GM10266 (cell line): ENCODE results near the gene DRC7.

Experiments
- DNase-seq: peaks from one replicate; pipeline ENCODE4 v3.0.0; 2012; ENCODE audit errors: extremely low spot score
- CTCF ChIP-seq: IDR thresholded peaks from 2 replicates; pipeline ENCODE4 v1.5.1; 2012; ENCODE audit warnings: mild to moderate bottlenecking, low read depth; ENCODE audit not compliant: control insufficient read depth, insufficient read depth; ENCODE audit errors: missing control alignments

Gene DRC7

GRCh38 chr16:57656342-57656955 lies 38.2 kb upstream of the DRC7 start:
- TF ChIP-seq CTCF: no peak

GRCh38 chr16:57657228-57657627 lies 37.4 kb upstream of the DRC7 start:
- DNase-seq: no peak
- TF ChIP-seq CTCF: no peak

More at GRCh38 chr16:57656342-57656955, 38.2 kb upstream of the DRC7 start:
- DNase-seq: no peak

- DNase-seq: no peak
- no peak for TF ChIP-seq CTCF
Observed at GRCh38 chr16:57658130-57658877, 36.3 kb upstream of the DRC7 start.

GRCh38 chr16:57658878-57659674 lies 35.5 kb upstream of the DRC7 start:
- no peak for DNase-seq

GRCh38 chr16:57660715-57661463 lies 33.7 kb upstream of the DRC7 start:
- no peak for DNase-seq
- TF ChIP-seq CTCF: no peak

More at GRCh38 chr16:57658878-57659674, 35.5 kb upstream of the DRC7 start:
- TF ChIP-seq CTCF: no peak

- TF ChIP-seq CTCF: no peak
- DNase-seq: no peak
Observed at GRCh38 chr16:57661510-57661909, 33.1 kb upstream of the DRC7 start.
